Measurements from ENCODE around the gene FDXR. TPM values are rescaled to one million over a fixed set of nuclear protein-coding genes. Genes with fewer than 3 reads are reported as not detected.

FDXR gene
- polyA plus RNA-seq, 1 donor from 2014 or later: 14.4 TPM

DNA sequence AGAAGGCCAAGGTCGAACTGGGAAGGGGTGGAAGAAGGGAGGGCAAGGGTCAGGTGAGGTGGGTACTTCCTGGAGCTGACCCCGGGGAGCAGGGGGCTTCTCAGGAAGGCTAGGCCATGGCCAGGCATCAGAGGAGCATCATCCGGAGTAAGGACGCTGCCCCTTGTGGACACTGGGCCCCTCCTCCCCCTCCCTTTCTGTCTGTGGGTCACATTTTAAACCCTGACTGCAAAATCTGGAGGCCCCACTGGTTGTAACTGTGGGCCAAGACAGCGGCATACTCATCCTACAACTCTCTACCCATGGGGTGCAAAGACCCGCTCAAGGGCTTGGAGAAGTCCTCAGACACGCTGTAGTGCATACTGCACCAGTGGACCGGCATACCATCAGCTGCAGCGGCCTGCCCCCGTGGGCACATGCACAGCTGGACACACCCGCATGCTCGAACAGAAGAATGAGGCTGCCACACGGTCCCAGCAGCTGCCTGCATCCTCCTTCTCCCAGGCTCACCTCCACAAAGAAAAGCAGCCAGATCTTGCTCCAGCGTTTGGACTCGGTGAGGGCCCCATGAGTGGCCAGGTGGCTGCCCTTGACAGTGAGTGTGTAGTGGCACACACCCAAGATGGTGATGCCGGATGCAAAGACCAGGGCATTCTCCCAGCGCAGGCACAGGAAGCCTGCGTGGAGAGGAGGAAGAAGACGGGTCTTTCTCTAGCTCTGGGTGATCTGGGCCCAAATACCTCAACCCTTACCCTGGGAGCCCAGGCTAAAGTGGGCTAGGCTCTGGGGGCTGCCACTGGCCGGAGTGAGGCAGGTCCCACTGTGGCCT, 19.4 kb upstream of the FDXR start:
- Histone ChIP-seq H2AFZ (ENCODE audit: low read depth, low read length) (no peak overlapping the region), H3K4me3 (ENCODE audit: low read length) (no peak overlapping the region), H3K27ac (ENCODE audit: low read length) (no peak overlapping the region), H3K36me3 (ENCODE audit: insufficient read depth, low read length) (no peaks in the 10 kb centered on the region), H3K4me2 (ENCODE audit: low read length) (no peak overlapping the region), H3K9me3 (ENCODE audit: low read length) (no peaks in the 10 kb centered on the region), H3K27me3 (ENCODE audit: insufficient read depth, low read depth, low read length) (peaks cover 56% of the 10 kb centered on the region), H3K79me2 (replicated peaks; ENCODE audit: insufficient read depth, low read length) (no peaks in the 10 kb centered on the region), H4K20me1 (ENCODE audit: insufficient read depth) (no peaks in the 10 kb centered on the region), H3K9ac (ENCODE audit: low read length) (no peak overlapping the region), H3K9me2 (ENCODE audit: insufficient read depth, low read length) (no peaks in the 10 kb centered on the region), H3F3A (ENCODE audit: insufficient read depth, low read length, poor library complexity, severe bottlenecking) (no peaks in the 10 kb centered on the region)
- TF ChIP-seq REST (IDR thresholded peaks at IDR 0.05; ENCODE audit: borderline replicate concordance) (no peak), CTCF (IDR thresholded peaks at IDR 0.05; ENCODE audit: poor library complexity, severe bottlenecking) (no peak), MXI1 (conservative IDR thresholded peaks at IDR 0.05; ENCODE audit: poor library complexity, severe bottlenecking) (no peak), SMC3 (conservative IDR thresholded peaks at IDR 0.05; ENCODE audit: poor library complexity) (no peak), EP300 (conservative IDR thresholded peaks at IDR 0.05; ENCODE audit: poor library complexity, severe bottlenecking) (no peak), EZH2 (IDR thresholded peaks at IDR 0.05; ENCODE audit: borderline replicate concordance, insufficient read depth, low read length, poor library complexity, severe bottlenecking) (no peak), POLR2AphosphoS5 (IDR thresholded peaks at IDR 0.05) (no peak), TAF1 (IDR thresholded peaks at IDR 0.05; ENCODE audit: low read depth) (no peak), RAD21 (conservative IDR thresholded peaks at IDR 0.05) (no peak)

DNA sequence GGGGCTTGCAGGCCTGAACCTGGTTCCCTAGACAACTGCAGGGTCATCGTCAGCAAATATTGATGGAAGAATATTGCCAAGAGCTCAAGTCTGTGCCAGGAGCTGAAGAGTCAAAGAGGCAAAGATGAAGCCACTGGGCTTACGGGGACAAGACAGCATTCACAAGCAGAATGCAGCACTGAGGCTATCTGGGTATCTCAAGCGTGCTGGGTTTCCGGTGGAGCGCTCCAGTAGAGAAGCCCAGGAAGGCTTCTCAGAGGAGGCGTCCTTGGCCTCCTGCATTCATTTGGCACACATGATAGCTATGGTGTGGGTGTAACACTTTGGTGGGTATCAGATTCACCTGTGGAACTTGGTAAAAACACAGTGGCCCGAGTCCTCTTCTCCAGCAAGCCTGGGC, 17.8 kb upstream of the FDXR start:
- H3K36me3 ChIP-seq (ENCODE audit: insufficient read depth, low read length): no peaks in the 10 kb centered on the region
- TF ChIP-seq CTCF (IDR thresholded peaks at IDR 0.05; ENCODE audit: poor library complexity, severe bottlenecking): no peak
- TF ChIP-seq MXI1 (conservative IDR thresholded peaks at IDR 0.05; ENCODE audit: poor library complexity, severe bottlenecking): no peak
- TF ChIP-seq EZH2 (IDR thresholded peaks at IDR 0.05; ENCODE audit: borderline replicate concordance, insufficient read depth, low read length, poor library complexity, severe bottlenecking): no peak
- TF ChIP-seq SMC3 (conservative IDR thresholded peaks at IDR 0.05; ENCODE audit: poor library complexity): no peak
- no peak for TF ChIP-seq RAD21 (conservative IDR thresholded peaks at IDR 0.05)
- no peak for TF ChIP-seq REST (IDR thresholded peaks at IDR 0.05; ENCODE audit: borderline replicate concordance)
- no peak for TF ChIP-seq POLR2AphosphoS5 (IDR thresholded peaks at IDR 0.05)
- no peak for TF ChIP-seq TAF1 (IDR thresholded peaks at IDR 0.05; ENCODE audit: low read depth)
- no peak for TF ChIP-seq EP300 (conservative IDR thresholded peaks at IDR 0.05; ENCODE audit: poor library complexity, severe bottlenecking)
- H3K9ac ChIP-seq (ENCODE audit: low read length): no peak overlapping the region
- no peak overlapping the region for H3K4me2 ChIP-seq (ENCODE audit: low read length)
- no peaks in the 10 kb centered on the region for H3K79me2 ChIP-seq (replicated peaks; ENCODE audit: insufficient read depth, low read length)
- H4K20me1 ChIP-seq (ENCODE audit: insufficient read depth): no peaks in the 10 kb centered on the region
- no peaks in the 10 kb centered on the region for H3K9me3 ChIP-seq (ENCODE audit: low read length)
- no peak overlapping the region for H3K27ac ChIP-seq (ENCODE audit: low read length)
- peaks cover 44% of the 10 kb centered on the region for H3K27me3 ChIP-seq (ENCODE audit: insufficient read depth, low read depth, low read length)
- no peaks in the 10 kb centered on the region for H3K9me2 ChIP-seq (ENCODE audit: insufficient read depth, low read length)
- no peak overlapping the region for H2AFZ ChIP-seq (ENCODE audit: low read depth, low read length)
- no peaks in the 10 kb centered on the region for H3F3A ChIP-seq (ENCODE audit: insufficient read depth, low read length, poor library complexity, severe bottlenecking)
- H3K4me3 ChIP-seq (ENCODE audit: low read length): no peak overlapping the region

All from neural cell (in vitro differentiated cells).